ENCODE measurements around the gene COL4A6.
"Not testable (repeated sequence)": the region's sequence is repeated elsewhere in the genome, so short reads cannot be mapped to it uniquely, and the experiment has no call there.

The COL4A6 gene

GRCh38 chrX:108399418-108400165 is 38.6 kb downstream of the COL4A6 start:
- peak; percentile 76 for DNase-seq

GRCh38 chrX:108397627-108398391 is 40.4 kb downstream of the COL4A6 start:
- peak; percentile 68 for DNase-seq

- DNase-seq, result no peak
Measured at GRCh38 chrX:108396986-108397385, 41.2 kb downstream of the COL4A6 start.

GRCh38 chrX:108396188-108396891 is 41.9 kb downstream of the COL4A6 start:
- DNase-seq, result peak; percentile 43

- DNase-seq, result not testable (repeated sequence)
Measured at GRCh38 chrX:108390976-108391717, 47.1 kb downstream of the COL4A6 start.

- DNase-seq, result no peak
Measured at GRCh38 chrX:108384783-108385182, 53.4 kb downstream of the COL4A6 start.

- DNase-seq, result no peak
Measured at GRCh38 chrX:108380222-108380621, 58.0 kb downstream of the COL4A6 start.

- not testable (repeated sequence) for DNase-seq
Measured at GRCh38 chrX:108376821-108377220, 61.4 kb downstream of the COL4A6 start.

GRCh38 chrX:108375591-108375990 is 62.6 kb downstream of the COL4A6 start:
- DNase-seq, result not testable (repeated sequence)

GRCh38 chrX:108366644-108367406 is 71.4 kb downstream of the COL4A6 start:
- no peak for DNase-seq

GRCh38 chrX:108362026-108362425 is 76.2 kb downstream of the COL4A6 start:
- DNase-seq, result peak; percentile 25

GRCh38 chrX:108361316-108361715 is 76.9 kb downstream of the COL4A6 start:
- peak; percentile 23 for DNase-seq

GRCh38 chrX:108359806-108360602 is 78.2 kb downstream of the COL4A6 start:
- peak; percentile 39 for DNase-seq

GRCh38 chrX:108353452-108353851 is 84.8 kb downstream of the COL4A6 start:
- DNase-seq, result no peak

GRCh38 chrX:108349210-108349609 is 89.0 kb downstream of the COL4A6 start:
- no peak for DNase-seq

GRCh38 chrX:108348525-108348924 is 89.7 kb downstream of the COL4A6 start:
- DNase-seq, result no peak

GRCh38 chrX:108347800-108348199 is 90.4 kb downstream of the COL4A6 start:
- no peak for DNase-seq

- DNase-seq, result no peak
Measured at GRCh38 chrX:108344216-108344615, 94.0 kb downstream of the COL4A6 start.

GRCh38 chrX:108341947-108342346 is 96.3 kb downstream of the COL4A6 start:
- no peak for DNase-seq

- no peak for DNase-seq
Measured at GRCh38 chrX:108332281-108332680, 105.9 kb downstream of the COL4A6 start.
